ENCODE measurements around the gene TEX48. TPM values are rescaled to one million over a fixed set of nuclear protein-coding genes. Genes with fewer than 3 reads are reported as not detected.

TEX48 gene
- total RNA-seq, 1 donor from 2014 or later = not detected

DNA sequence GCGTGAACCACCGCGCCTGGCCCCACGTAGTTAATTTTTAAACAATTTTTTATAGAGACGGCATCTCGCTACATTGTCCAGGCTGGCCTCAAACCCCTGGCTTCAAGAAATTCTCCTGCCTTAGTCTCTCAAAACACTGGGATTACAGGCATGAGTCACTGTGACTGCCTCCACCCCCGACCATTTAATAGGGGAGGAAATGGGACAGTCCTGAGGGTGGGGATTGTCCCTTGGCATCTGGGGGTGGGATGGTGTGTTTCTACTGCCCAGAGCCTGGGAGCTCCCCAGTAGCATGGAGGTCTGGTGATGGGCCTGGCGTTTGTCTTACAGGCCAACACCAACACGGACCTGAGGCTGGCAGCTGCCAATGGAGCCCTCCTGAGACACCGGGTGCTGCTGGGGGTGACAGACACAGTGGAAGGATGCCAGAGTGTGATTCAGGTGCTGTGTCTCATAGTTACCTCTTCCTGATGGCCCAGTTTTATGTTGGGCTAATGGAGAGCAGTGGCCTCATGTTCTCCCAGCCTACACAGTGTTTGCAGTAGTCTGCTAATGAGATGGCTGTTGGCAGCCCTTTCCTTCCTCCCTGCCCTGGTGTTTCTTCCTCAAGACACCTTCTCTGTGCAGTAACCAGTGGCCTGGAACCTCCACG, 48.4 kb downstream of the TEX48 start:
- DNase-seq (ENCODE audit: low spot score) (no peak), ATAC-seq (no peak)
- intact Hi-C loops (cut with DNase I) = no loop called here

DNA sequence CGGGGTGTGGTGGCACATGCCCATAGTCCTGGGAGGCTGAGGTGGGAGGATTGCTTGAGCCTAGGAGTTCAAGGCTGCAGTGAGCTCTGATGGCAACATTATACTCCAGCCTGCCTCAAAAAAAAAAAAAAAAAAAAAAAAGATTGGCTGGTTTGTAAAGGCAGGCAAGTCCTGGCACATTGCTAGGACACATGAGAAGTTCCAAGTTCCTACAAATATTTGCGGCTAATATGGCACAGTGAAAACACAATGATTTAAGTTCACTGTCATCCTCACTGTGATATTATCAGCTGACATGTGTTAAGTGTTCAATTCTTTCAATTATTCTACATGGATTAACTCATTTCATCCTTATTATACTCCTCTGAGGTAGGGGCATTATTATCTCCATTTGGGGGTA, 50.8 kb downstream of the TEX48 start:
- DNase-seq (ENCODE audit: low spot score) (no peak), ATAC-seq (no peak)
- intact Hi-C loops (cut with DNase I) = no loop called here

DNA sequence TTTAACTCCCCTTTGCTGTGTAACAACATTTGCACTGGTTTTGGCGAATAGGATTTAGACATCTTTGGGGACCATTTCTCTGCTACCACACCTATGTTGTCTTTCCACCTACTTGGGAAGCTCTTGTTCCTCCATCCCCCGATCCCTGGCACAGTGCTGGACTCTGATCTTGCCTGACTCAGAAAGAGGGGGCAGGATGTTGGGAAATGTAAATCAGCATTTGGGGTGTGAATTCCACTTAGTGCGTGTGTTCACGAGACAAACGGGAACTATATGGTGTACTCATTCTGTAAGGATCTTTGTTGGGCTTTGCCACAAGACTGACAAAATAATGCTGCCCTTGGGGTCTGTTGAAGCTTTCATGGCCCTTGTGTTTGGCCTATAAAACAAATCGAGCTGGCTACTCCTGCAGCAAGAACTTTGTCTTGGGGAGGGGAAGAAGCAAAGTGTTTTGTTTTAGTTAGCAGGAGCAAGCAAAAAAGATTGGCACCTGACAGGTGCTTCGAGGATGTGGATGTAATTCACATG, 52.4 kb downstream of the TEX48 start:
- ATAC-seq (no peak), DNase-seq (ENCODE audit: low spot score) (no peak)
- intact Hi-C loops (cut with DNase I) = no loop called here

DNA sequence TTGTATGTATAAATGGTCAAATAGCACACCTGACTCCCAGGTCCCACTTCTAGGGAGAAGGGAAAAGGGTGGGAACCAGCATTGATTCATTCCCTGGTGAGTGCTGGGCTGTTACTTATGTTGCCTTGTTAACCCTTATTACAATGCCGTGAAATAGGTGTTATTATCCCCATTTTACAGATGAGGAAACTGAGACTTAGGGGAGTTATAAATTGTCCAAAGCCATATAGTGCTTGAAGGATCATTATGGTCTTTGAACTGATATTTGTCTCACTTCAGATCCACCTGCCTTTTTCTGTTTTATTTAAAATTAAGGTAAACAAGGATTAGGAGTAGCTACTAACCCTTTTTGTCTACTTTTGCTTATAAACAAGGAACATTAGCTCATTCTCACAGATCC, 54.4 kb downstream of the TEX48 start:
- ATAC-seq = no peak
- intact Hi-C loops (cut with DNase I) = no loop called here
- no peak for DNase-seq (ENCODE audit: low spot score)

- DNase-seq (ENCODE audit: low spot score) (no peak), ATAC-seq (no peak)
- intact Hi-C loops (cut with DNase I) = no loop called here
Observed at GRCh38 chr9:114626415-114627020, 55.5 kb downstream of the TEX48 start.

DNA sequence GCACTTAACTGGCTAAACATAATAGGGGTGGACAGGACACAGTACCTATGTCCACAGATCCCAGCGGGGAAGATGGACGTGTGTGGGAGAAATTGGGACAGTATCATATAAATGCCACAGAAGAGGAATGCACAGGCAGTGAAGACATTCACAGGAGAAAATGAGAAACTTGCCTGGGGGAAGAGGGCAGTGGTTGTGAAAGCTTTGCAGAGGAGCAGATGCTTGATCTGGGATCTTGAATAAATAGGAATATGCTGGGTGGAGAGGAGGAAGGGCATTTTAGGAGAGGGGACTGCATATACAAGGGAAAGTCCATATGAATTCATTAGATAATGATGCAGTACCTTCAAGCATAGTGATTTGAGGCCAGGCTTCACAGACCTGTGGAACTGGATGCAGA, 57.3 kb downstream of the TEX48 start:
- intact Hi-C loops (cut with DNase I) = no loop called here
- ATAC-seq (no peak), DNase-seq (ENCODE audit: low spot score) (no peak)

DNA sequence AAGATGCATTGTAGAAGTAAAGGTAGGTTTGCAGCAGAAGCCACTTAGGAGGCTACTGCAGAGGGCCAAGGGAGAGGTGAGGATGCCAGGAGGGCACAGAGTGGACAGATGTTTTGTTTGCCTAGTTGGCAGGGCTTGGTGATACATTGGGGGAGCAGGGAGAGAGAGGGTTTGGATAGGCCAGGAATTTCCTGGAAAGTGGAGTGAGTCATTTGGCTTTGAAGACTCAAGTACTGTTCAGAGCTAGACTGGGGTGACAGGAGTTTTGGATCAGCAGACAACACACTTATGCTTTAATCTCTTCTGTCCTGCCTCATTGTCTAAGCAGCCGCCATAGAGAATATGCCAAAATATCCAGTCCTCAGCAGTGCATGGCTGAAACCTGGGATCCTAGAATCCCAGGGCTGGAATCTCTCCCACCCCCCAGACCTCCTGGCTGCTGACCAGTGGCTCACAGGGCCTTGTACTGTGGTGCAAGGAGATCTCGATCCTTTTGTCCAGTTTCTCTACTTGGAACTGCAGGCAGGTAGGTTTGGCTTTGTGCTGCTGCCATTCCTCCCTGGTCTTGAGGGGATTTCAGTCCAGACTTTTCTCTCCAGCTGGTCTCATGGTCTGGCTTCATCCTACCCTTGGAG, 59.9 kb downstream of the TEX48 start:
- ATAC-seq = peak; percentile 38
- intact Hi-C loops (cut with DNase I) = no loop called here
- no peak for DNase-seq (ENCODE audit: low spot score)

DNA sequence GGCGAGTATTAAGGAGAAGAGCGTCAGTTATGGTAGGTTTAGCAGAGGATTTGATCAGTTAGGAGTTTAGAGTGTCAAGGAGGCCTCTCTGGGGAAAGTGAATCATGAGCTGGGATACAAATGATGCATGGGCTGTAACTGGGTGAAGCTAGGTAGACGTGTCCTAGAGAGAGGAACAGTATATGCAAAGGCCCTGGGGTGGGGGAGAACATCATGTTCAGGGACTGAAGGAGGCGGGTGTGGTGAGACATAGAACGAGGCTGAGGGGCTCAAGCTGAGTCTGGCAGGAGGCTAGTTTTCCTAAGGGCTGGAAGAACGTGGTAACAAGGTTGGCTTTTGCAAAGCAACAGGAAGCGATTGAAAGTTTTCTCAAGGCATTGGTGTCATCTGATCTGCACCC, 60.4 kb downstream of the TEX48 start:
- ATAC-seq = no peak
- intact Hi-C loops (cut with DNase I) = no loop called here
- DNase-seq (ENCODE audit: low spot score) = no peak

GRCh38 chr9:114619191-114619761, 62.7 kb downstream of the TEX48 start:
- DNase-seq (ENCODE audit: low spot score) (no peak), ATAC-seq (no peak)
- intact Hi-C loops (cut with DNase I) = no loop called here

DNA sequence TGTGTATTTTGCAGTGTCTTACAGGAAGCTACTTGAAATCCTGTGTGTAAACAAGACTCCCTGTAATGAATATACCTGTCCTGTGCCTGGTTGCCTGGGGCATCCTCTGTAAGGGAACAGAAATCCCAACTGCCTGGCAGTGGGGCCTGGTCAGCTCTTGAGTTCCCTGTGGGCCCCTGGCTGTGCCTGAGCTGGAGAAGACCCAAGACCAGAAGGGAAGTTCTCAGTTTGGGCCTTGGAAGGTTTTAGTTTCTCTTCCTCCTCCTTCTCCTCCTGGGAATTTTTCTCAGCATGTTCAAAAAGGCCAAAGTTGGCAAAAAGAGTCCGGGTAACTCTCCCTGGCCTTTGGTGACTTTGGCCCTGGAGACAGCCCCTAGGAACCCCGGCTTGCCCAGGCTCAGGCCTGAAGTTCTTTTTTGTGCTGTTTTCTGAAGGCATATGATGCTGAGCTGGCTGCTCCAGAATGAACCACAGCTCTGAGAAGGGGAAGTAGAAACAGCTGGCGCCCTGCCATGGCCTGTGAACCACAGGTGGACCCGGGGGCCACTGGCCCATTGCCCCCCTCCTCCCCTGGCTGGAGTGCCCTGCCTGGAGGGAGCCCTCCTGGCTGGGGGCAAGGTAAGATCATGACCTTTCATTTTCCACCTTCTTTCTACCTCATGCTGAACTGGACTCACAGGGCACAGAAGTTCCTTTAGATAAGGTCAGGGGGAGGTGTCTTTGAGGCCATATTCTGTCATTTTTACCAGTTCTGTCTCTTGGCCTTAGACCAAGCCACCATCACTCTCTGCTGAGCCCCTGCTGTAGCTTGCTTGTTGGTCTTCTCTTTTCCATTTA, 65.1 kb downstream of the TEX48 start:
- intact Hi-C loops (cut with DNase I) = no loop called here
- peak; percentile 84 for DNase-seq (ENCODE audit: low spot score)

More for the DNA sequence above, 65.1 kb downstream of the TEX48 start:
- ATAC-seq = peak; percentile 66

Other genes with a start within 250 kb of the TEX48 start
- gene WHRN, start 176.7 kb downstream of the TEX48 start, total RNA-seq = 5.3 TPM
- gene ATP6V1G1, start 94.4 kb downstream of the TEX48 start, total RNA-seq = 61.7 TPM
- 7.4 TPM for gene TMEM268, start 70.9 kb downstream of the TEX48 start, total RNA-seq
- gene TEX53, start 24.4 kb downstream of the TEX48 start, total RNA-seq = not detected
- gene TNFSF15, start 123.8 kb upstream of the TEX48 start, total RNA-seq = 11.9 TPM
- 3.1 TPM for gene TNFSF8, start 248.4 kb upstream of the TEX48 start, total RNA-seq

All from sciatic nerve (tissue), 2 donors.